Activated B cell treated with CpG ODN at 0.5 μM for 24 hours (primary cell): Measurements from ENCODE around the gene TCF15. TPM values are rescaled to one million over a fixed set of nuclear protein-coding genes. Genes with fewer than 3 reads are reported as not detected.

ENCODE experiments used
- ATAC-seq: fragments of 200-7000 bp; cut with Tn5 transposase; one replicate; pipeline ENCODE4 v1.10.0; 2021; ENCODE audit warnings: low read depth, mild to moderate bottlenecking, moderate library complexity
- CTCF ChIA-PET: fragments of 350-600 bp; sonication (Branson Sonifier 250); formaldehyde crosslinking; loops from one replicate; lab custom pipeline; 2021; ENCODE audit warnings: antibody characterized with exemption; lab: Charles Lee
- POLR2A ChIA-PET: fragments of 350-600 bp; sonication (Branson Sonifier 250); formaldehyde crosslinking; loops from one replicate; lab custom pipeline; 2021; ENCODE audit warnings: antibody characterized with exemption; lab: Charles Lee
- DNase-seq: peaks from one replicate; pipeline ENCODE4 v3.0.0; 2022
- H3K27ac Mint-ChIP-seq: one replicate; pipeline ENCODE4 v1.8.0; 2020; ENCODE audit warnings: mixed read lengths
- H3K27me3 Mint-ChIP-seq: one replicate; pipeline ENCODE4 v1.8.0; 2021; ENCODE audit warnings: mixed read lengths
- H3K36me3 Mint-ChIP-seq: one replicate; pipeline ENCODE4 v1.8.0; 2021; ENCODE audit warnings: low read depth, mixed read lengths
- H3K4me1 Mint-ChIP-seq: one replicate; pipeline ENCODE4 v1.8.0; 2021; ENCODE audit warnings: mixed read lengths
- H3K4me3 Mint-ChIP-seq: one replicate; pipeline ENCODE4 v1.8.0; 2020; ENCODE audit warnings: mild to moderate bottlenecking, mixed read lengths
- H3K9me3 Mint-ChIP-seq: one replicate; pipeline ENCODE4 v1.8.0; 2020; ENCODE audit warnings: mixed read lengths
- intact Hi-C: fragments of 100-400 bp; cut with micrococcal nuclease; formaldehyde crosslinking; loops from one replicate; pipeline ENCODE4 v1.15.1; 2024
- total RNA-seq: library from RNA; stranded (reverse); gene quantifications from 2 replicates; pipeline ENCODE4 v1.2.3, GENCODE V29; 2022
- TF ChIP-seq, protein P1 (sequence below): fragments of 200-600 bp; IDR thresholded peaks from one replicate; pipeline ENCODE4 v1.8.0; 2022; ENCODE audit warnings: antibody characterized with exemption, mild to moderate bottlenecking

The TCF15 gene
- total RNA-seq, 1 donor from 2014 or later, result not detected

- ChIA-PET CTCF (no interaction called here), POLR2A (no interaction called here)
- H3K27me3 Mint-ChIP-seq, result peaks cover 17% of the 10 kb centered on the region
- no peaks in the 10 kb centered on the region for H3K4me1 Mint-ChIP-seq
- H3K9me3 Mint-ChIP-seq, result no peaks in the 10 kb centered on the region
- H3K36me3 Mint-ChIP-seq, result no peaks in the 10 kb centered on the region
- no peak for ATAC-seq
- no peak overlapping the region for H3K27ac Mint-ChIP-seq
- no peak for DNase-seq
- TF ChIP-seq, protein P1, sequence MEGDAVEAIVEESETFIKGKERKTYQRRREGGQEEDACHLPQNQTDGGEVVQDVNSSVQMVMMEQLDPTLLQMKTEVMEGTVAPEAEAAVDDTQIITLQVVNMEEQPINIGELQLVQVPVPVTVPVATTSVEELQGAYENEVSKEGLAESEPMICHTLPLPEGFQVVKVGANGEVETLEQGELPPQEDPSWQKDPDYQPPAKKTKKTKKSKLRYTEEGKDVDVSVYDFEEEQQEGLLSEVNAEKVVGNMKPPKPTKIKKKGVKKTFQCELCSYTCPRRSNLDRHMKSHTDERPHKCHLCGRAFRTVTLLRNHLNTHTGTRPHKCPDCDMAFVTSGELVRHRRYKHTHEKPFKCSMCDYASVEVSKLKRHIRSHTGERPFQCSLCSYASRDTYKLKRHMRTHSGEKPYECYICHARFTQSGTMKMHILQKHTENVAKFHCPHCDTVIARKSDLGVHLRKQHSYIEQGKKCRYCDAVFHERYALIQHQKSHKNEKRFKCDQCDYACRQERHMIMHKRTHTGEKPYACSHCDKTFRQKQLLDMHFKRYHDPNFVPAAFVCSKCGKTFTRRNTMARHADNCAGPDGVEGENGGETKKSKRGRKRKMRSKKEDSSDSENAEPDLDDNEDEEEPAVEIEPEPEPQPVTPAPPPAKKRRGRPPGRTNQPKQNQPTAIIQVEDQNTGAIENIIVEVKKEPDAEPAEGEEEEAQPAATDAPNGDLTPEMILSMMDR, result no peak
- no peak overlapping the region for H3K4me3 Mint-ChIP-seq
- intact Hi-C loops, result no loop called here
These were observed 25.2 kb upstream of the TCF15 start for GRCh38 chr20:635028-635892.

DNA sequence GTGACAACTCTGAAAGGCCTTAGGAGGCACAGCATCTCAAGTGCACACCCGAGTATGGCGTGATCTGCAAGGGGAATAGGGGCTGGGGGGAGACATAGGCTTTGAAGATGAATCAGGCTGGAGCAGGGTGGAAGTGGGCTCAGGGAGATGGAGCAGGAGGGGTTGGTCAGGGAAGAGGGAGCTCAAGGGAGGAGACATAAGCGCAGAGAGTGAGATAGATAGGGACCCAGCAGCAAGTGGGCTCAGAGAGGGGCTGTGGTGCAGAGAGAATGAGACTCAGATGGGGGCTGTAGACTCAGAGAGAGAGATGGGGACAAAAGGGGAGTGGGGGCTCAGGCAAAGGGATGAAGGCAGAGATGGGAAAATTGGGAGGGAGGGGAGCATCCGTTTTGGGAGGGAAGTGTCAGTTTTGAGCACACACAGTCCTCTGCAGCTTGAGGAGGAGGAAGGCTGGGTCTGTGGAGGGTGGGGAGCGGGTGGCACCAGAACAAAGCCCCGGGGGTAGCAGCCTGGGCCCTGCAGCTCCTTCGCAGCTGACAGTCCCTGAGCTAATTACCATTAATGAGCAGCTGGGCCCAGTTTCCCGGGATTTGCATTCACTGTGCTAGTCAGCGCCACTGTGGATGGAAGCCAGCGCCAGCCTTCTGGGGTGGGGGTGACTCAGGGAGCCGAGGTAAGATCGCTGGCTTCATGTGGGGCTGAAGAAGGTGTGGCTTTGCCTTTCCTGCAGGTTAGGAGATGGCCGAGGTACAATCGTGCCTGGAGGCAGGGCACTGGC is 24.2 kb upstream of the TCF15 start:
- intact Hi-C loops, result no loop called here
- CTCF ChIA-PET, result no interaction called here
- Mint-ChIP-seq H3K27ac (no peak overlapping the region), H3K4me3 (no peak overlapping the region), H3K4me1 (no peaks in the 10 kb centered on the region), H3K9me3 (no peaks in the 10 kb centered on the region), H3K36me3 (no peaks in the 10 kb centered on the region), H3K27me3 (peaks cover 19% of the 10 kb centered on the region)
- ATAC-seq (no peak), DNase-seq (no peak)
- POLR2A ChIA-PET, result no interaction called here
- TF ChIP-seq, protein P1, result no peak

DNA sequence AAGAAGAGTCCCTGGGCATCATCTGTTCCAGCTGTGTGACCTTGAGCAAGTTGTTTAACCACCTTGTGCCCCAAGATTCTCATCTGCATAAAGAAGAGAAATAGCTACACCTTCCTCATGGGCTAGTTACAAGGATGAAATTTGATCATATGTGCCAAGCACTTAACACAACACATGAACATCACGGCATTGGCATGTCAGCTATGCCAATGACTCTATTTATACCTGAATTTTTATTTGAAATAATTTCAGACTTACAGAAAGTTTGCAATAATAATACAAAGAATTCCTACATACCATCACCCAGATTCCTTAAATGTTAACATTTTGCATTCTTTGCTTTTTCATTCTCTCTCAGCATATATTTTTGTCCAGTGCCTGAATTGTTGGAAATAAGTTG is 21.0 kb upstream of the TCF15 start:
- intact Hi-C loops, result no loop called here
- Mint-ChIP-seq H3K36me3 (no peaks in the 10 kb centered on the region), H3K4me1 (no peaks in the 10 kb centered on the region), H3K27ac (no peak overlapping the region), H3K4me3 (no peak overlapping the region), H3K27me3 (peaks cover 15% of the 10 kb centered on the region), H3K9me3 (no peaks in the 10 kb centered on the region)
- CTCF ChIA-PET, result no interaction called here
- POLR2A ChIA-PET, result interaction anchor here (0.7 kb wide), 1 partner anchor 120 kb away, joined by 8 read pairs; no protein-coding TSS in a partner anchor
- DNase-seq (no peak), ATAC-seq (no peak)
- TF ChIP-seq, protein P1, result no peak

- POLR2A ChIA-PET, result no interaction called here
- CTCF ChIA-PET, result no interaction called here
- Mint-ChIP-seq H3K4me1 (no peaks in the 10 kb centered on the region), H3K27me3 (peaks cover 14% of the 10 kb centered on the region), H3K36me3 (no peaks in the 10 kb centered on the region), H3K9me3 (no peaks in the 10 kb centered on the region), H3K4me3 (no peak overlapping the region), H3K27ac (no peak overlapping the region)
- intact Hi-C loops, result no loop called here
- ATAC-seq (no peak), DNase-seq (no peak)
- TF ChIP-seq, protein P1, result no peak
These were observed 16.5 kb upstream of the TCF15 start for GRCh38 chr20:626579-626978.

GRCh38 chr20:625360-625932 is 15.3 kb upstream of the TCF15 start:
- DNase-seq (no peak), ATAC-seq (no peak)
- intact Hi-C loops, result no loop called here
- Mint-ChIP-seq H3K9me3 (no peaks in the 10 kb centered on the region), H3K27ac (no peak overlapping the region), H3K4me3 (no peak overlapping the region), H3K36me3 (no peaks in the 10 kb centered on the region), H3K4me1 (no peaks in the 10 kb centered on the region), H3K27me3 (peaks cover 22% of the 10 kb centered on the region)
- TF ChIP-seq, protein P1, result no peak
- CTCF ChIA-PET, result no interaction called here
- POLR2A ChIA-PET, result no interaction called here
